Hematopoietic multipotent progenitor cell treated with erythropoietin and hydrocortisone succinate and interleukin-3 and kit ligand, for 4 days (in vitro differentiated cells): Measurements from ENCODE around the gene TRPC4AP.
"Not testable (repeated sequence)": the region's sequence is repeated elsewhere in the genome, so short reads cannot be mapped to it uniquely, and the experiment has no call there.

ENCODE experiments used
- DNase-seq: peaks from one replicate; pipeline ENCODE4 v3.0.0-alpha.2; 2015

TRPC4AP gene

GRCh38 chr20:35052616-35053015 lies 40.0 kb downstream of the TRPC4AP start:
- DNase-seq: not testable (repeated sequence)

GRCh38 chr20:35049776-35050352 lies 42.7 kb downstream of the TRPC4AP start:
- DNase-seq: no peak

DNA sequence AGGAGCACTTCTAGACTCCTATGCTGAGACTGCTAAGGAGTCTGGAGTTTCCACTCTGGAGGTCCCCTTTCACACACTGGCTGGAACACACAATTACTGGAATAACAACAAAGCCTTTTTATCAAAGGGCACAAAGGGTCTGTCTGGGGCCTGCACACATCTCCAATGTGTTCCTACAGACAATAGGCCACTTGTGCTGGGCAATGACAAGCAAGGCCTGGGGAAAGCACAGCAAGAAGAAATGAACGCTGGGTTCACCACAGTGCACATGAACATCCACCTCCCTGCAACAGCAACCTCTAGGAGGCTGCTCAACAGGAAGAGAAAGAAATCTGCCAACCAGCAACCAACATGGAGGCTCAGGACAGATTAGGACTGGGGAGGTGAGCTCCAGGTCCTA lies 43.9 kb downstream of the TRPC4AP start:
- no peak for DNase-seq

GRCh38 chr20:35042268-35042667 lies 50.3 kb downstream of the TRPC4AP start:
- no peak for DNase-seq

GRCh38 chr20:35040646-35041045 lies 52.0 kb downstream of the TRPC4AP start:
- no peak for DNase-seq

DNA sequence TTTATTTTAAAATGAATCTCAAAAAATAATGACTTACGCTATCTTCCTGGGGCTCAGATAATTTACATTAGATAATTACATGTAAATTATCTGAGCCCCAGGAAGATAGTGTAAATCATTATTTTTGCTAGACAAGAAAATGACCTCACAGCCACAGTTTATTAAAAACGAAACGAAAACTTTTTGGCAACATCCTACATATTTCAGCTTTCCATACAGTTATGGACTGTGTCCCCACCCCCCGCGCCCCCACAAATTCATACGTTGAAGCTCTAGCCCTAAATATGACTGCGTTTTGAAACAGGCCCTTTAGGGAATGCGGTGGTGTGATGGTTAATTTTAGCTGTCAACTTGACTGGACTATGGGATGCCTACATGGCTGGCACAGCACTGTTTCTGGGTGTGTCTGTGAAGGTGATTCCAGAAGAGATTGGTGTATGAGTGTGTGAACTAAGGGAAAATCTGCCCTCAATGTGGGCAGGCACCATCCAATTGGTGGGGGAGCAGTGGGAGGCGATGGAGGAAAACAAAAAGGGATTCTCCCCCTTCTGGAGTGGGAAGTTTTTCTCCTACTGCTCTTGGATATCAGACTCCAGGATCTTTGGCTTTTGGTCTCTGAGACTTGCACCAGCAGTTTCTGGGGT lies 52.6 kb downstream of the TRPC4AP start:
- no peak for DNase-seq

DNA sequence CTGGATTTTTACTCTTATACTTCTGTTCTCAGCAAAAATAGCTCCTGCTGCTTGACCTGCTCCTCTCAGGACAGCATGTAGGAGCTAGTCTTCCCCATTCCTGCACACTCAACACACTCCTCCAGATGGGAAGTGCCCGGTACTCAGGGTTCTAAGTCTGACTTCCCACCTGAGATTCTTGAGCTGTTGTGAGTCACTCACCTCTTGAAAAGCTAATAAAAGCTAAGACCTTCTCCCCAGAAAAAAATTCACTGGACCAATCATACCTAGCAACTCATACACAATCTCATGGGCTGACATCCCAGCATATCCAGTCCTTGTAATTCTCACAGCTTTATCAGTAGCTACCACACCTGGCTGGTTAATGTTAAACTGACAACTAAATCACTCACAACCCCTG lies 53.5 kb downstream of the TRPC4AP start:
- DNase-seq: no peak

- no peak for DNase-seq
Measured at GRCh38 chr20:35034145-35034544, 58.5 kb downstream of the TRPC4AP start.

- no peak for DNase-seq
Measured at GRCh38 chr20:35030136-35030535, 62.5 kb downstream of the TRPC4AP start.

GRCh38 chr20:35027301-35027700 lies 65.3 kb downstream of the TRPC4AP start:
- peak; percentile 69 for DNase-seq

- no peak for DNase-seq
Measured at GRCh38 chr20:35025116-35025515, 67.5 kb downstream of the TRPC4AP start.

DNA sequence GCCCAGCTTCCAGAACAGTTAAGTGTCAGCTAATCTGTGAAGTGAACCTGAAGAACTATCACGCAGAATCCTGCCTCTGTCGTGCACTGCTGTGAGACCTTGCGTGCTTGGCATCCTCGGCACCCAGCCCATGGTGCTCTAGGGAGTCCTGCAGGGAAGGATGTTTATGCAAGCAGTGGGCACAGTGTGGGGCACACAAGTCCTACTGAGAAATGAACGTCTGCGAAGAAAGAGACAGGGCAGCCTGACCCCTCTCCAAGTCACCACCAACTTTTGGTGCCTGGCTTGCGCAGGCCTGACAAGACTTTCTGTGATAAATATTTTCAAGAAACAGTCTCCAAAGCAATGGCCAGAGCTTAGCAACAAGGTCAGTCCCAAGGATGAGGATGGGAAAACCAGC lies 69.0 kb downstream of the TRPC4AP start:
- no peak for DNase-seq

DNA sequence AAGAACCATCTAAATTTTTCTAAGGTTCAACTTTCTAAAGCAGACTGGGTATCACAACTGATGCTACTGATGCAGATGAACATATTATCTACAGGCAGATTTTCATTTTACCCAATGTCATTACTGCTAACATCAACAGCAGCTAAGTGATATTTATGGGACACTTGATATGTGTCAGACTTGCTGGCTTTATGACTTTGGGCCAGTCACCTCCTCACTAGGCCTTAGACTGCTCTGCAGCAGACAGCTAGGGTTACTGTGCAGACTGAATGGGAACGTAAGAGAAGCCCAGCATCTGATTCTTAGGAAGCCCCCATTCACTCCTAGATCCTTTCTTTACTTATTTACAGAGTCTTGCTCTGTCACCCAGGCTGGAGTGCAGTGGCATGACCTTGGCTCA lies 70.8 kb downstream of the TRPC4AP start:
- no peak for DNase-seq

DNA sequence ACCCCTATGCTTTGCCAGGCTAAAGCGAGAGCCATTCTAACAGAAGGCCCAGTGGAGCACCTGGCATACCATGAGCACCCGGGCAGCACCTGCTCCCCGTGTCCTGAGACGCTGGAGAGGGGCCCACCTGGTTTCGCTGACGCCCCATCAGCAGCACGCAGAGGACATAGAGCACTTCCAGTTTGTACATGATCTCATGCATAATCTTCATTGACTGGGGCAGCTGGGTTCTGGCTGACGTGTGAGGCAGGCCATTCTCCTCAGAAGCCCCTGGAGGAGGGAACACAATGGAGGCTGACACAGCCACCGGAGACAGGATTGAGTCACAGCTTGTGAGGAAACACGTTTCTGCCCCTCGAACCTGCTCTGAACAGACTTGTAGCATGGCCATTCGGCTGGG lies 71.5 kb downstream of the TRPC4AP start:
- no peak for DNase-seq

DNA sequence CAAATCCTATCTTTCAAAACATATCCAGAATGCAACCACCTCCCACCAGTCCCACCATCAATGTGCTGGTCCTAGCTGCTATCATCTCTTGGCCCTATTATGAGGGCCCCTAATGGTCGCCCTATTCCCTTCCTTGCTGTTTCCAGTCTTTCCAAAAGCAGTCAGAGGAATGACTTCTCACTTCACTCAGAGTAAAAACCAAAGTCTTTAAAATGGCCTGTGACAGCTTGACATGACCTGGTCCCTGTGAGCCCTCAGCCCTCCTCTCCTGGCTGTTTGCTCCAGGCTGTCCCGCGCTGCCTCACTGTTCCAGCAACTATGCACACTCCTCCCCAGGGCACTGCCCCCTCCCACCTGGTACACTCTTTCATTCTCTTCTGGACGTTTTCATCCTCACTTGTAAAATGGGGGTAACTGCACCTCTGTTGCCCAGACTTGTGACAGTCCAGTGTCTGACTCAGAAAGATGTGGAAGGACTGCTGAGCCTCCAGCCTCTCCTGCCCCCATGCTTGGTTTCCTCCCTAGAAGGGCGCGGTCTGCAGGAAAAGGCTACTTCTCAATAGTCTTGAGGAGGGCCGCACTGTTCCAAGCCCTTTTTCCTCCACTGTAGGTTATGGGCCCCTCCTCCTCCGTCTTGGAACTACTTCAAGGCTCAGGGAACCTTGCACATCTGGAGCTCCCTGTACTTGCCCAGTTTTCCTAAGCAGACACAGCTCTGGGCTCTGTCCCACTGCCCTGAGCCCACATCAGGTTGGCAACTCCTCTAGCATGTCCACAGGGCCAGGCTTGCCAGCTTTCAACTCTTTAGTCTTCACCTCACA lies 72.3 kb downstream of the TRPC4AP start:
- DNase-seq: no peak

DNA sequence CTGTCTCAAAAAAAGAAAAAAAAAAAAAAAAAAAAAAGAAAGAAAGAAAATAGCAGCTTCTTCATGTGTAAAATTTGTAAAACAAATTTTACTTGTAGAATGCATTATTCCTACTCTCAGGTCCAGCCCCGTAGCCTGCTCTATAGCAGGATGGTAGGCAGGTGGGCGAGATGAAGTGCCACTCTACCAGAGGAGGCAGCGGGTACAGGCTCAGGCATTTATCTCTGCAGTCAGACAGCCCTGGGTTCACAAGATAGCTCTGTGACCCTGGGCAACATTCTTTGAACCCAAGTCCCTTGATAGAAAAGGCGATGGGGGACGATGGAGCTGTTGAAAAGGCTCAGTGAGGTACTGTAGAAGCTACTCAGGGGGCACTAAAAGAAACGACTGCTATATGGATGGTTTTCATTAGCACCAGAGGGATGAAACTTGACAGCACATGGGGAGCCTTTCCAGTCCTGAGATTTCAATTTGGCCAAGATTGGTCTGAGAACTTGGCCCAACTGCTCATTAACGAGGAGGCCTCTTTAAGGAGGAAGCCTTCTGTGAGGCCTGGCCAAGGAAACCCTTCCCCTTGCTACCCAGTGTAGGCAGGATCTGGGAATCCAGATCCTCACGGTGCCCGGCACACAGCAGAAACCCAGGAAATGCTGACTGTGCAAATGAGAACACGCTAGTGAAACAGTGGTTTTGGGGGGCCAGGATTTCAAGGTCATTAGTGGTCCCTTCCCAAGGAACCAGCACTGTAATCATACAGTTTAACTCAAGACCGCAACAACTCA lies 73.8 kb downstream of the TRPC4AP start:
- DNase-seq: peak; percentile 62

GRCh38 chr20:35017099-35017835 lies 75.3 kb downstream of the TRPC4AP start:
- DNase-seq: no peak

DNA sequence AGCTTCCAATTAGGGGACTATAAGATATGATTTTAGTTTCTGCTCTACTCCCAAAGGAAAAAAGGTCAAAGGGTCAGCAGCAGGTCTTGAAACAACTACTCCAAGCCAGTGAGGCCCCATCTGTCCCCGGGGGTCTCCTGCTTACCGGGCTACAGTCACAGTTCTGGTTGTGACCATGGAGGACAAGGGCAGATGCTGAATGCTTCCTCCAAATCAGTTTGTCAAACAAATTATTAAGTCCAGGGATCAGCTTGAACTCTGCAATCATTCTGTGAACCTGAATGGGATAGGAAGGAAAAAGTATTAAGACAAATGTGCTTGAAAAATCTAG lies 76.8 kb downstream of the TRPC4AP start:
- no peak for DNase-seq

DNA sequence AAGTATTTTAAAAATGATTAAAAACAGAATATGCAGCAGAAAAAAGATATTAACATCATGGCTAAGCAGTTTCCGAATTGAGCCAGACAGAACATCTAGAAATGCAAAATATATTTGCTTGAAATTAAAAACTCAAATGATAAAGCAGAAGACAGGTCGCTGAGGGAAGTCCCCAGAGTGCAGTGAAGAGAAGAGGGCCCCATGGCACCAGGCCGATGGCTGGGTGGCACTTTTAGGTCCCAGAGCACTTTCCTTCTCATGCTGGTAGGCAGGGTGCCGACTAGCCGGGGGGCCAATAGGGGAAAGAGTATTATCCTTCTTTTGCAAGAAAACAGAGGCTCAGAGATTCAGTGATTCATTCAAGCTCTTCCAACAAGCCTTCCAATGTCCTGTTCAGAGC lies 78.1 kb downstream of the TRPC4AP start:
- DNase-seq: no peak

DNA sequence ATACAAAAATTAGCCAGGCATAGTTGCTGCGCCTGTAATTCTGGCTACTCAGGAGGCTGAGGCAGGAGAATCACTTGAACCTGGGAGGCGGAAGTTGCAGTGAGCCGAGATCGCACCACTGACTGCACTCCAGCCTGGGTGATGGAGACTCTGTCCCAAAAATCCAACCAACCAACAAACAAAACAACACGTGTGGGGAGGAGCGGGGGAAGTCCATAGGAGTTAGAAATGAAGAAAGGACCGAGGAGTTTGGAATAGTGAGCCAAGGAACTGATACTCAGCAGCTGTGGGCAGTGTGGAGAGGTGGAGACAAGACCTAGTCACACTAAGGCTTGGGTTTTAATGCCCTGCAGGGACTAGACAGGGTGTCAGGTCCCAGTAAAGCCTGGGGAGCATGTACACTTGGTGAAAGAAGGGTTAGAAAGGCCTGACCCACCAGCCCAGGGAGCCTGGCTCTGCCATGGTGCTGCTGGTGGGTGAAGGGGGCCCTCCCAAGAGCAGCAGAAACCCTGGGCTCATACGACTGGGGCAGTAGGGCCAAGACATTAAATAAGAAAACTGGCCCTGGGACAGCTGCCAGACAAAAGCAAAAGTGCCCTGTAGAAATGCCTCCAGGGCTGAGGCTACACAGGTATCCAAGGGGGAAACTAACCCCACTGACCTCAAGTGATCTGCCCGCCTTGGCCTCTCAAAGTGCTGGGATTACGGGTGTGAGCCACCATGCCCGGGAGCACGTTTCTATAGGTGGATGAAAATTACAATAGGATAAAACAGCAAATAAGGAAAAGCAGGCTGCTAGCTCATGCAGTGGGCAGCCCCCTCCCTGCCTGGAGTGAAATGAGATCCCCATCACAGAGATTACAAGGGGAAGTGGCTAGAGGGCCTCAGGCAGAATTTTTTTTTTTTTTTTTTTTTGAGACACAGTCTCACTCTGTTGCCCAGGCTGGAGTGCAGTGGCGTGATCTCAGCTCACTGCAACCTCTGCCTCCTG lies 78.9 kb downstream of the TRPC4AP start:
- peak; percentile 63 for DNase-seq

DNA sequence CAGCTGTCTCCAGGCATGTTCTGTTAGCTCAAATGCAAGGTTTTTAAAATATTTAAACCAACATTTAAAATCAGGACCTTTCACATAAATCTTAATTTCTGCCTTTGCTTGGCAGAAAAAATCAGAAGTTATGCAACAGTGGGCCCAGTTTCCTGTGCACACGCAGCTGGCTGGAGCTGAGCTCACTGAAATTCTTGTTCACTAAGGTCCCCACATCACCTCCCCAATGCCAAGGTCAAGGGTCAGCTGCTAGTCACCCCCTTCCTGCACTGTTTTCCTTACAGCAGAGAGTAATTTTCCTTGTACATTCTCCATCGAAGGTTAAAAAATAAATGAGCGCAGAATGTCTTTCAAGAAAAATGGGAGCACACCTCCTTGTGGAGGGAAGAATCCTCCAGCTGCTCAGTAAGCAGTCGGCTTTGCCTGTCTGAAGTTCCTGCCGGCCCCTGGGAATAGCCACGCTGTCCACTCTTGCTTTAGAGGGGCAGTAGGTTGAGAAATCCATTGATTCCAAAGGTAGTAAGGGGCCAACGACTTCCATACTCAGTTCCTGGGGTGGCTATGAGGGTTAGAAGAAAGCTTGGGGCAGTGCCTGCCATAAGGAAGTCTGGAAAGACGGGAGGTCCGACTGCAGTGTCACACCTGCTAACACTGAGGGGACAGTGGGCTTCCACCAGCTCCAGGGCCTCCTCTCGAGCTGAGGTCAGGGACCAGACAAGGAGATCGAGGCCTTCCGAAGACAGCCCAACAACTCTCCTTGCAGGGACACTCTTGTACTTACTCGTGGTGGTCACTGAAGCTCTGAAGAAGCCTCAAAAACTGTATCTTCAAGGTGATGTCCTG lies 80.2 kb downstream of the TRPC4AP start:
- no peak for DNase-seq
